NCI-H2107 treated with DMSO at 0.1 percent for 48 hours (cell line): Measurements from ENCODE around the gene ITIH5.

Experiments
- DNase-seq: peaks from one replicate; lab custom pipeline; 2025; ENCODE audit not compliant: unreplicated experiment; lab: John Stamatoyannopoulos, UW

ITIH5 gene

GRCh38 chr10:7589748-7590147 lies 77.0 kb downstream of the ITIH5 start:
- no peak for DNase-seq

DNA sequence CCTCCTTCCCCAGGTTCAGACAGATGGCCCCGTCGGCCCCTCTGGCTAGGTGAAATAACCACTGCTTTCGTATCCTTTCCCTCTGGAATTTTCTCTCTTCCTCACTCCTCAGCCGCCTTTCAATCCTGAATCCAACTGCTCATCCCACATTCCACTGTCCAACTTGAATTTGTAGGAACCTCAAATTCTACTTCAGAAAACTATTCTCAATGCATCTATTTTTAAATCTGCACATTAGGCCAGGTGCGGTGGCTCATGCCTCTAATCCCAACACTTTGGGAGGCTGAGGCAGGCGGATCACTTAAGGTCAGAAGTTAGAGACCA lies 78.9 kb downstream of the ITIH5 start:
- DNase-seq: no peak

- no peak for DNase-seq
Observed at GRCh38 chr10:7587168-7587864, 79.5 kb downstream of the ITIH5 start.

DNA sequence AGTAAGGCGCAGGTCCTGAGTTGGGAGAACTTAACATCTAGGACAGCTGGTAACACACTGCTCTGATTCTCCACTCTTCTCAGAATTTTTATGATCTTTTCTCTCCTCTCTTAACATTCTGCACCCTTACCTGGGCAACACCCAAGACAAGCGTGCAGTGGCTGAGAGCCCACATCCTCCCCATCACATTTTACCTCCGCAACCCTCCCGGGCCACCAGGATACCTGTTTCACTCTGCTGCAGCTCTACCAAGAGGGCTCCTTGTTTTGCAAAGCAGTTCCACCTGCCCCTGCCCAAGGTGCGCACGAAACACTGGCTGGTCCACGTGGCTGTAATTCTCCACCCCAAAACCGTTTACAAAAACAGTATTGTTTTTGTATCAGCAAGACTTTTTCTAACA lies 81.5 kb downstream of the ITIH5 start:
- no peak for DNase-seq

GRCh38 chr10:7583626-7584025 lies 83.1 kb downstream of the ITIH5 start:
- no peak for DNase-seq

DNA sequence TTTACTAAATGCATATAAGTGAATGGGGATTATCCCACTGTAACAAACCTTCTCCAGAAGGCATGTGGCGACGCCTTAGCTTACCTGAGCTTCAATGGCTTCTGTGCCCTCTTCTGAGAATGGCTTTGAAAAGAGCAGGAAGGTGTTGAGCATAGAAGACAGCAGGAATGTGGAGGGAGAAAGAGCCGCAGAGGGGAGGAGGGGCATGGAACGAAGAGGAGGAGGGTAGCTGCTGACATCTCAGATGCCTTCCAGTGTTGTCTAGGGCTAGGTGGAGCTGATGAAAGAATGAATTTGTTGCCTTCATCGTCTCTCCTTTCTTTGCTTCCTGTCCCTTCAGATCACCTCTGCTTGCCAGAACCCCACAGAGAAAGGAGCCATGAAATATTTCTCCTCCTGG lies 86.2 kb downstream of the ITIH5 start:
- DNase-seq: no peak

- DNase-seq: no peak
Observed at GRCh38 chr10:7579681-7580080, 87.1 kb downstream of the ITIH5 start.

GRCh38 chr10:7577579-7577978 lies 89.2 kb downstream of the ITIH5 start:
- DNase-seq: no peak

DNA sequence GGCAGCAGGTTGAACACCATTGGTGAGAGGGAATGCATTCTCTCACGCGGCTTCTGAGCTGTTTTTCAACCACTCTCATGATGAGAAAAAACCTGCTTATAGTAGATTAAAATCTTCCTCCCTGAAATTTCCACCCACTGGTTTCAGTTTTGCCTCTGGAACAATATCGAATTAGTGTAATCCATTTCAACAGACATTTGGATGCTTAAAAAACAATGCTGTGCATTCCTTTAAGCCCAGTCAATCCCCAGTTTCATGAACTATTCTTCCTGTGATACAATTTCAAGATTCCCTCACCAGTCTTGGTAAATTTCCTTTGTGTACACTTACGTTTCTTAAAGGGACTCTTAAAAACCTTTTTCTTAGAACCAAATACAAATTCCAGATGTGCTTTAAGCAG lies 89.6 kb downstream of the ITIH5 start:
- DNase-seq: no peak

- no peak for DNase-seq
Observed at GRCh38 chr10:7576340-7576739, 90.4 kb downstream of the ITIH5 start.

- no peak for DNase-seq
Observed at GRCh38 chr10:7572391-7572790, 94.4 kb downstream of the ITIH5 start.

- no peak for DNase-seq
Observed at GRCh38 chr10:7571981-7572380, 94.8 kb downstream of the ITIH5 start.

- DNase-seq: no peak
Observed at GRCh38 chr10:7567911-7568620, 98.7 kb downstream of the ITIH5 start.

DNA sequence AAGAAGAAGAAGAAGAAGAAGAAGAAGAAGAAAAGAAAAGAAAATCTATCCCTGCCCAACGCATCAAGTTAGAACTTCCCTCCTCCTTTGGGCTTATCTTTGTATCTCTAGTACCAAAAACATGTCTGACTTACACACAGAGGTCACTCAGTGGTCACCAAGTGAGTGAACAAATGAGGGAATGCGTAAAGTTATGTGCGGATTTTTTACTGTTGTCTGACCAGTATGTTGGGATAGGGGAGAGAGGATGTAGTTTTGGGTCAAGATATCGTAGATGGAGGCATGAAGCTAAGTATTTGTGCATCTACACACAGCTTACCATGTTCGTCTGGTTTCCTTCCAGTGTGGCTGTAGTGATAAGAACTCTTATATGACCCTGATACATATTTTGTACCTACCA lies 99.9 kb downstream of the ITIH5 start:
- no peak for DNase-seq

DNA sequence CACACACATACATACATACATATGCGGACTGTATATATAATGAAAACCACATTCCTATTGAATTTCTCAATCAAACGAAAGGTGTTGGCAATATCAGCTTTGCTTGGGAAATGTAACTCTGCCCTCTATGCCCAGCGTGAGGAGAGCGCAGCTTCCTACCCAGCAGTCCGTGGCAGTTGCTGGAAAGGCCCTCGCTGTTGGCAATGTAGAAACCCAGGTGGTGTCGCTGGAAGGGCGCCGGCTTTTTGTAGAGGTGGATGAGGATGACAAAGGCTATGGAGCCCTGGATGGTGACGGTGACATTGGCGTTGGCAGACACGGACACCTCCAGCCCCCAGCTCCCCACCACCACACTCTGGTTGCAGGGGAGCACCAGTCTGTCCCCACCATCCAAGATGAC lies 100.9 kb downstream of the ITIH5 start:
- no peak for DNase-seq

DNA sequence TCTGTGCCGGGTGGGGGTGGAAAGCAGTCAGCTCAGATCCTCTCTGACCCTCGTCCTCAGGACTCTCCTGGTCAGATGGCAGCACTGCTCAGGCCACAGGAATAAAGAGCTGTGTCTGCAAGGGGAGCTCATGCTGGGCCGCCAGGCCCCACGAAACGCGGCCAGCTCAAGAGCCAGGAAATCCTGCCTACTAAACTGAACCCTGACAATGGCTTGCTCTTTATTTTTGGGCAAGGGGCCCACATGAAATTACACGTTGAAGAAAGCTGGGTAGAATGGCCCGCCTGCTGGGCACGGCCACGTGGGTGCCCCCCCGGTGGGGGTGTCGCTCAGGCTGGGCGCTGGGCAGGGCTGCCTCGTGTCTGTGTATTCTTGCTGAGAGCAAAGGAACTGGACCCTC lies 103.0 kb downstream of the ITIH5 start:
- no peak for DNase-seq

DNA sequence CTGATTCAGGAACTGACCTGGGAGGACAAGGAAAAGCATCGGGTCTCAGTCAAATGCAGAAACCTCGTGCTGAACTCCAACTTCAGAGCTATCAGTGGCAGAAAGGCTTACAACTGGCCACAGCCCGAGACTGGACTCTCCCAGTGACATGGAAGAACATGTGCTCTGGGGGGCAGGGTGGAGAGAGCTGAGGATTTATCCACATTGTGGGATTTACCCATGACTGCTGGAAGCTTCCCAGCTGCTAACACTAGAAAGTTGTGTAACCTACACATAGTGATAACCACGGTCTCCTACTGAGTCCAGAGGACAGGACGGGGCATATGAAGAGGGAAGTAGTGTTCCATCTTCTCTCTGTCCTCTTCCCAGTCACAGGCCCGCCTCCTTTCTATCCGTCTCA lies 103.4 kb downstream of the ITIH5 start:
- DNase-seq: no peak

DNA sequence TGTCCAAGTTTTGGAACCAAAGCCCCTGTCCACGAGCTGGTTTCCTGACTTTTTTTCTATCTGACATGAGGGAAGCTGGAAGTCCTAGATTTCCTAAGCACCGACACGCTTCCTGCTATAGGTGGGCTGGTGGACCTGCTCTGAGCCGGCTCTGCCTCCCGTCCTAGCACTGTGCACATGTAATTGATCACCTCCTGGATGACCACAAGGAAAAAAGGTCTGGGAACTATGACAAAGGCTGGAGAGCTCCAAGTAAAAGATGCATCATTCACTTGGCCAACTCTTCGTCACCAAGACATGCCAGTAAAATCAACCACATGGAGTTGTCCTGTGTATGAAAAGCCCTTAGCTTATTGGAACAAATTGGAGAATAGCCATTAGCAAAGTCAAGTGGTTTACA lies 104.8 kb downstream of the ITIH5 start:
- no peak for DNase-seq

DNA sequence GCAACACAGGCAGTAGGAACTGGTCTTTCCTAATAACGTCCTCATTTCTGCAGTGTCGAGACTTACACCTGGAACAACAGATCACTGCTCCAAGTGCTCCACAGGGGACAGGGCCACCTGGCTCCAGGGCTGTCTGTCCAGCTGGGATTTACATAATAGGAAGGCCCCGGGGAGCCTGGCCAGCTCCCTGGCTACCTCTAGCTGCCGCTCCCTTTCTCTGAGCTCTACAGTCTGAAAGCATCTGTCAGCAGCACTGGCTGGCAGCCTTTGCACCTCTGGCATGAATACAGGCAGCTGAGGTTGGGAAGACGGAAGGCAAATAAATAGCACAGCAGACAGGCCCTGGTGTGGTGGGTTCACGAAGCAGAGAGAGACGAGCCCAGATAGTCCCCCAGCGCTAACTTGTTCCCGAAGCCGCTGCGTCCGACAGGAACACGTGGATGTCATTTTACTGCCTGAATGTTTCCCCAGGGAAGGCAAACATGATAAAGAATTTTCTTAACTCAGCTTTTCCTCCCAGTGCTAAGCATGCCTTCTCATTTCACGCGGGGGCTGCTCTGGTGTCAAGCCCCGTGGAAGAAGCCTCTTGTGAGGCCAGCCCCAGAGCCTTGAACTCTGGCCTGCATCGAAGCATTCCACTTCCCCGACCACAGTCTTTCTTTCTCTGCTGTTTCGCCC lies 105.4 kb downstream of the ITIH5 start:
- DNase-seq: no peak

DNA sequence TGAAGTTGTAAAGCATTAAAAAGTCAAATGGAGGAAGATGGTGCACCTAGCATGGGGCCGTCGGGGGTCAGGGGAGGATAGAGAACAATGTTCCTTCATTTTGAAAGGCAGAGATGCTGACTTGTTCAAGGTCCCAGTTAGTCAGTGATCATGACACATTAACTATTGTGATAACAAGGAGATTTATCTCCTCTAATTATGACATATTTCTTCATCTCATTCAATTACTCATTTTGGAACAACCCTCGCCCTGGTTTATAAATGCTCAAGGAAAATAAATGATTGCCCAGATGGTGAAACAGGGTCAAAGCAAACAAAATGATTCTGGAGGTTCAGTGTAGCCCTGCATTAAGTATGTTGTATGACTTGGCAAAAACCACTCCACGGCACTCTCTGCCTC lies 106.2 kb downstream of the ITIH5 start:
- no peak for DNase-seq

- DNase-seq: no peak
Observed at GRCh38 chr10:7559386-7559785, 107.4 kb downstream of the ITIH5 start.

- DNase-seq: no peak
Observed at GRCh38 chr10:7558036-7558435, 108.7 kb downstream of the ITIH5 start.
